IPS DF 6.9 (cell line): ENCODE data around the gene DPH7.
"Not testable (repeated sequence)": the region's sequence is repeated elsewhere in the genome, so short reads cannot be mapped to it uniquely, and the experiment has no call there.

Experiments used
- DNase-seq: peaks from one replicate; pipeline ENCODE4 v3.0.0-alpha.2; 2013; ENCODE audit warnings: low read depth, low spot score
- H3K27ac ChIP-seq: one replicate; pipeline ENCODE4 v1.5.1; 2013; ENCODE audit warnings: low read length, control low read depth
- H3K27me3 ChIP-seq: 2 replicates; pipeline ENCODE4 v1.6.1; 2013; ENCODE audit warnings: mild to moderate bottlenecking, low read length; ENCODE audit not compliant: control insufficient read depth, insufficient read depth
- H3K36me3 ChIP-seq: 2 replicates; pipeline ENCODE4 v1.6.1; 2013; ENCODE audit warnings: low read length; ENCODE audit not compliant: control insufficient read depth, insufficient read depth
- H3K4me1 ChIP-seq: 2 replicates; pipeline ENCODE4 v1.6.1; 2013; ENCODE audit warnings: low read length; ENCODE audit not compliant: control insufficient read depth, insufficient read depth
- H3K4me3 ChIP-seq: 2 replicates; pipeline ENCODE4 v1.5.1; 2013; ENCODE audit warnings: mild to moderate bottlenecking, low read length
- H3K9me3 ChIP-seq: 2 replicates; pipeline ENCODE4 v1.6.1; 2013; ENCODE audit warnings: low read length, inconsistent platforms; ENCODE audit not compliant: control insufficient read depth, insufficient read depth
- WGBS: extraction: QIAGEN DNeasy Blood & Tissue Kit; methylation state at CpG from one replicate; pipeline ENCODE4 v1.1.7; 2013; ENCODE audit warnings: mixed read lengths, missing lambda C conversion rate; ENCODE audit not compliant: insufficient read length, insufficient coverage; 5-methylcytosine and 5-hydroxymethylcytosine counted together

DPH7 gene

DNA sequence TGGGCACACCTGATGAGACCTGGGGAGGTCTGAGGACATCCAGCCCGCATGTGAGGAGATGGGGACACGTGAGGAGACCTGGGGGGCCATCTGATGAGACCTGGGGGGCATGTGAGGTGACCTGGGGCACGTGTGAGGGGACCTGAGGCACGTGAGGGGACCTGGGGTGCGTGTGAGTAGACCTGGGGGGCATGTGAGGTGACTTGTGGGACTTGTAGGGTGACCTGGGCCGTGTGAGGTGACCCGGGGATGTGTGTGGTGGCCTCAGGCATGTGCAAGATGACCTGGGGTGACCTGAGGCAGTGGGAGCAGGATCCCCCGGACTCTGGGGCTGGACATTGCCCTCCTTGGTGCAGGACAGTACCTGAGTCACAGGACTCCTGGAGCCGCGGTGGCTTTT lies 59.2 kb downstream of the DPH7 start:
- DNase-seq = no peak
- no CpG with 5 or more reads among the region's 10 CpGs for WGBS
- H3K4me1 ChIP-seq = no peaks in the 10 kb centered on the region; the same call in 1 of the 2 replicates
- H3K9me3 ChIP-seq = no peaks in the 10 kb centered on the region
- no peaks in the 10 kb centered on the region for H3K27me3 ChIP-seq
- no peaks in the 10 kb centered on the region for H3K36me3 ChIP-seq
- no peak overlapping the region for H3K27ac ChIP-seq
- no peak overlapping the region for H3K4me3 ChIP-seq

DNA sequence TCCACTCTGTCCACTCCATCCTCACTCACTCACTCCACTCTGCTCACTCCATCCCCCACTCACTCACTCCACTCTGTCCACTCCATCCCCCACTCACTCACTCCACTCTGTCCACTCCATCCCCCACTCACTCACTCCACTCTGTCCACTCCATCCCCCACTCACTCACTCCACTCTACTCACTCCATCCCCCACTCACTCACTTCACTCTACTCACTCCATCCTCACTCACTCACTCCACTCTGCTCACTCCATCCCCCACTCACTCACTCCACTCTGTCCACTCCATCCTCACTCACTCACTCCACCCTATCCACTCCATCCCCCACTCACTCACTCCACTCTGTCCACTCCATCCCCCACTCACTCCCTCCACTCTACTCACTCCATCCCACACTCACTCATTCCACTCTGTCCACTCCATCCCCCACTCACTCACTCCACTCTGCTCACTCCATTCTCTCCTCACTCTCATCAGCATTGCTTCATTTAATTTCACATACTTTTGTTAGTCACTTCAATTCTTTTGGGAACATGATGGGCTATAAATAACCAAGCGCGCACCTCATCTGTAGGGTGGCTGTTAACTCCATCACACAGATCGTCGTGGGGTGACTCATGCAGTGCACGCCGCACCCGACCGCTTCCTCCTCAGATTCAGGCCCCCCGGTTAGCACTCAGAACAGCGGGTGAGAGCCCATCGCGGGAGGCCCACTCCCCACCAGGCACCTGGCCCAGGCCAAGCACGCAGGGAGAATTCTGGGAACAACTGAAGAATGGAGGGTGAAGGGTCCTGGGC lies 59.9 kb downstream of the DPH7 start:
- not testable (repeated sequence) for H3K4me1 ChIP-seq, H3K4me3 ChIP-seq, H3K27ac ChIP-seq, H3K27me3 ChIP-seq, DNase-seq, H3K36me3 ChIP-seq, H3K9me3 ChIP-seq
- no CpG with 5 or more reads among the region's 13 CpGs for WGBS

- H3K4me1 ChIP-seq = no peaks in the 10 kb centered on the region; the same call in 1 of the 2 replicates
- H3K27ac ChIP-seq = no peak overlapping the region
- no peaks in the 10 kb centered on the region for H3K9me3 ChIP-seq
- H3K27me3 ChIP-seq = no peaks in the 10 kb centered on the region
- H3K4me3 ChIP-seq = no peak overlapping the region
- DNase-seq = no peak
- H3K36me3 ChIP-seq = no peaks in the 10 kb centered on the region
- no CpG with 5 or more reads among the region's 10 CpGs for whole genome bisulfite sequencing
These were observed 62.4 kb downstream of the DPH7 start for GRCh38 chr9:137516144-137516917.

GRCh38 chr9:137515338-137515724 lies 63.4 kb downstream of the DPH7 start:
- H3K4me1 ChIP-seq = no peaks in the 10 kb centered on the region
- H3K27ac ChIP-seq = no peak overlapping the region
- no peaks in the 10 kb centered on the region for H3K36me3 ChIP-seq
- DNase-seq = no peak
- H3K9me3 ChIP-seq = no peaks in the 10 kb centered on the region
- H3K27me3 ChIP-seq = no peaks in the 10 kb centered on the region
- no peak overlapping the region for H3K4me3 ChIP-seq
- no CpG with 5 or more reads among the region's 23 CpGs for WGBS

DNA sequence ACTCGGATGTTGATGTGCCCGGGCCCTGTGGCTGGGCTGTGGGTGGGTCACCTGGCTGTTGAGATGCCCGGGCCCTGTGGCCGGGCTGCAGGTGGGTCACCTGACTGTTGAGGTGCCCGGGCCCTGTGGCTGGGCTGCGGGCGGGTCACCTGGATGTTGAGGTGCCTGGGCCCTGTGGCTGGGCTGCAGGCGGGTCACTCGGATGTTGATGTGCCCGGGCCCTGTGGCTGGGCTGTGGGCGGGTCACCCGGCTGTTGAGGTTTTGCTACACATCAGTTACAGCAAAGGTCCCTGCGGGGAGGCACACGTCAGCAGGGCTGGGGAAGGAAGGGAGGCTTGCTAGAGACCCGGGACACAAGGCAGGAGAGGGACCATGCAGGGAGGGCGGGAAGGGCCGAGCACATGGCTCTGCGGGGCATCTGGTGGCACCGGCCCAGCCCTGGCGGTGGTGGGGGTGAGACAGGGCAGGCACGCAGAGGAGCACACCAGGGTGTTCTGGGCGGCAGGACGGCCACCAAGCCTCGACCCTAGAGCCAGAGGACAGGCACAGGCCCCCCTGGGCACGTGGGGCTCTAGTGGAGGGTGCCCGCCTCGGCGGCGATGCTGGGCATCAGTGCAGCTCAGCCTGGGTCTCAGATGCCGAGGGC lies 63.9 kb downstream of the DPH7 start:
- Histone ChIP-seq H3K4me3 (no peak overlapping the region), H3K36me3 (no peaks in the 10 kb centered on the region), H3K4me1 (no peaks in the 10 kb centered on the region), H3K27ac (no peak overlapping the region), H3K9me3 (no peaks in the 10 kb centered on the region), H3K27me3 (no peaks in the 10 kb centered on the region)
- WGBS = no CpG with 5 or more reads among the region's 30 CpGs
- DNase-seq = no peak

- not testable (repeated sequence) for DNase-seq, H3K27me3 ChIP-seq, H3K4me3 ChIP-seq, H3K27ac ChIP-seq, H3K36me3 ChIP-seq, H3K4me1 ChIP-seq, H3K9me3 ChIP-seq
- WGBS = no CpG with 5 or more reads among the region's 42 CpGs
These were observed 64.7 kb downstream of the DPH7 start for GRCh38 chr9:137513801-137514570.

DNA sequence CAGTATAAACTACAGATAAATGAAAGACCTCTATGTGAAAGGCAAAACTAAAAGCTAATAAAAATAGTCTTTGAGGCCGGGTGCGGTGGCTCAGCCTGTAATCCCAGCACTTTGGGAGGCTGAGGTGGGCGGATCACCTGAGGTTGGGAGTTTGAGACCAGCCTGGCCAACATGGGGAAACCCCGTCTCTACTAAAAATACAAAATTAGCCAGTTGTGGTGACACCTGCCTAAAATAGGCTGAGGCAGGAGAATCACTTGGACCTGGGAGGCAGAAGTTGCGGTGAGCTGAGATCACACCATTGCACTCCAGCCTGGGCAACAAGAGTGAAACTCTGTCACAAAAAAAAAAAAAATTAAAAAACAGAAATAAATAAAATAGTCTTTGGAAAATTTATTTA lies 65.6 kb downstream of the DPH7 start:
- not testable (repeated sequence) for DNase-seq

DNA sequence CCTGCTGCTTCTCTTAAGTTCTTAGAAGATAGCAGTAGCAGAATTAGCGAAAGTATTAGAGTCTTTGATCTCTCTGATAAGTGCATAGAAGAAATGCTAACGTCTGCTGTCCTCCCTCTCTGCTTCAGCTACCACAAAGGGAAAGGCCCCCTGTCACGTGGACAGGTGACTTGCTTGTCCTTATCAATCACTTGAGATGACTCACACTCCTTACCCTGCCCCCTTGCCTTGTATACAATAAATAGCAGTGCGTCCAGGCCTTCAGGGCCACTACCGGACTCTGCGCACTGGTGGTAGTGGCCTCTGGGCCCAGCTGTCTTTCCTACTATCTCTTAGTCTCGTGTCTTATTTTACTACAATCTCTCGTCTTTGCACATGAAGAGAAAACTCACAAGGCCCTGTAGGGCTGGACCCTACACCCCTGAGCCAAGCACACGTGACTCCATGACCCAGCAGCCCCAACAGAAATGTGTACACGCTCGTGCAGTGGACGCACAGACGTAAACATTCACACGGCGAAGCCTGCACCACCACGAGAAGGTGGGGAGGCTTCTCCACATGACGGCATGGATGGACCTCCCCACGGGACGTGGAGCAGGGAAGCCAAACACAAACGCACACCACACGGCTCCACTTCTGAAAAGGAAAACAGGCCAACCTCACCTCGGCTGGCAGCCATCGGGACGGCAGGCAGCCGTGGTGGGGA lies 66.8 kb downstream of the DPH7 start:
- Histone ChIP-seq H3K4me1 (no peaks in the 10 kb centered on the region), H3K27me3 (no peaks in the 10 kb centered on the region), H3K27ac (no peak overlapping the region), H3K4me3 (no peak overlapping the region), H3K36me3 (no peaks in the 10 kb centered on the region), H3K9me3 (no peaks in the 10 kb centered on the region)
- no peak for DNase-seq
- WGBS = no CpG with 5 or more reads among the region's 25 CpGs

More for the DNA sequence above, 65.6 kb downstream of the DPH7 start:
- not testable (repeated sequence) for H3K36me3 ChIP-seq, H3K4me3 ChIP-seq, H3K9me3 ChIP-seq, H3K27ac ChIP-seq, H3K27me3 ChIP-seq, H3K4me1 ChIP-seq
- no CpG with 5 or more reads among the region's 5 CpGs for WGBS

DNA sequence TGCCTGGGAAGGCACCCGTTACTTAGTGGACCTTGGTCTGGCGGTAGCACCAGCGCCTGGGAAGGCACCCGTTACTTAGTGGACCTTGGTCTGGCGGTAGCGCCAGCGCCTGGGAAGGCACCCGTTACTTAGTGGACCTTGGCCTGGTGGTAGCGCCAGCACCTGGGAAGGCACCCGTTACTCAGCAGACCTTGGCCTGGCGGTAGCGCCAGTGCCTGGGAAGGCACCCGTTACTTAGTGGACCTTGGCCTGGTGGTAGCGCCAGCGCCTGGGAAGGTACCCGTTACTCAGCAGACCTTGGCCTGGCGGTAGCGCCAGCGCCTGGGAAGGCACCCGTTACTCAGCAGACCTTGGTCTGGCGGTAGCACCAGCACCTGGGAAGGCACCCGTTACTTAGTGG lies 67.6 kb downstream of the DPH7 start:
- H3K27me3 ChIP-seq, H3K9me3 ChIP-seq, H3K4me1 ChIP-seq, H3K4me3 ChIP-seq, DNase-seq, H3K27ac ChIP-seq, H3K36me3 ChIP-seq: not testable (repeated sequence)
- WGBS = no CpG with 5 or more reads among the region's 22 CpGs
